Colon (tissue), 2 donors: ENCODE measurements around the gene IFI30.
"Not testable (repeated sequence)": the region's sequence is repeated elsewhere in the genome, so short reads cannot be mapped to it uniquely, and the experiment has no call there.

ENCODE experiments used
- FAIRE-seq: peaks from 2 replicates; lab custom pipeline; 2012; peaks lifted over from hg19 to GRCh38; lab: Jason Lieb, UNC
- donor health status: control.
- donor health status: control.

IFI30 gene

GRCh38 chr19:18203408-18203862, 29.8 kb downstream of the IFI30 start:
- FAIRE-seq = no peak

- peak; percentile 71 for FAIRE-seq
Measured at GRCh38 chr19:18203863-18204393, 30.3 kb downstream of the IFI30 start, which contains the start of gene RAB3A. Gene RAB3A, minus strand, starts transcription at chr19:18204042. Its CDS starts 1,302 bp downstream, at chr19:18202740.

GRCh38 chr19:18204394-18205199, 31.0 kb downstream of the IFI30 start:
- no peak for FAIRE-seq

- FAIRE-seq = no peak
Measured at GRCh38 chr19:18205200-18205892, 31.7 kb downstream of the IFI30 start.

- no peak for FAIRE-seq
Measured at GRCh38 chr19:18206018-18206417, 32.4 kb downstream of the IFI30 start.

- no peak for FAIRE-seq
Measured at GRCh38 chr19:18208098-18208951, 34.7 kb downstream of the IFI30 start.

GRCh38 chr19:18209912-18210311, 36.3 kb downstream of the IFI30 start:
- not testable (repeated sequence) for FAIRE-seq

GRCh38 chr19:18211683-18212082, 38.1 kb downstream of the IFI30 start:
- no peak for FAIRE-seq

GRCh38 chr19:18214779-18215433, 41.3 kb downstream of the IFI30 start:
- no peak for FAIRE-seq

- no peak for FAIRE-seq
Measured at GRCh38 chr19:18216789-18217188, 43.2 kb downstream of the IFI30 start.

- no peak for FAIRE-seq
Measured at GRCh38 chr19:18218159-18218558, 44.5 kb downstream of the IFI30 start.

GRCh38 chr19:18218600-18218999, 45.0 kb downstream of the IFI30 start:
- no peak for FAIRE-seq

- no peak for FAIRE-seq
Measured at GRCh38 chr19:18219911-18220631, 46.5 kb downstream of the IFI30 start.

GRCh38 chr19:18220632-18221275, 47.1 kb downstream of the IFI30 start:
- FAIRE-seq = no peak

GRCh38 chr19:18221815-18222725, 48.5 kb downstream of the IFI30 start:
- FAIRE-seq = no peak

GRCh38 chr19:18223860-18224524, 50.4 kb downstream of the IFI30 start:
- FAIRE-seq = no peak

- FAIRE-seq = peak; percentile 69
Measured at GRCh38 chr19:18224525-18225354, 51.1 kb downstream of the IFI30 start.

- no peak for FAIRE-seq
Measured at GRCh38 chr19:18225355-18225701, 51.7 kb downstream of the IFI30 start.
